Measurements from ENCODE around the gene CCDC148.

GRCh38 chr2:158481116-158481515, 24.6 kb upstream of the CCDC148 start:
- no peak for TF ChIP-seq CTCF (IDR thresholded peaks at IDR 0.05)
- no peak for TF ChIP-seq EZH2 (IDR thresholded peaks at IDR 0.05; ENCODE audit: borderline replicate concordance, insufficient read depth, low read depth, low read length, poor library complexity, severe bottlenecking)
